Neural cell (in vitro differentiated cells): ENCODE results near the gene HIPK4. TPM values are rescaled to one million over a fixed set of nuclear protein-coding genes. Genes with fewer than 3 reads are reported as not detected.

Experiments
- H2AFZ ChIP-seq: fragments of 200-600, 300-800 bp; sonication (generic), shearing (Covaris generic); 2 replicates; pipeline ENCODE4 v1.6.0; 2014; ENCODE audit warnings: low read depth, mild to moderate bottlenecking, antibody characterized with exemption, low read length, moderate library complexity
- H3F3A ChIP-seq: fragments of 200-600 bp; shearing (Covaris generic); 2 replicates; pipeline ENCODE4 v1.6.1; 2016; ENCODE audit warnings: mild to moderate bottlenecking, moderate library complexity, mixed read lengths, antibody characterized with exemption, low read length; ENCODE audit not compliant: insufficient read depth, poor library complexity, severe bottlenecking
- H3K27ac ChIP-seq: fragments of 200-600, 300-800 bp; sonication (generic), shearing (Covaris generic); 2 replicates; pipeline ENCODE4 v1.5.1; 2014; ENCODE audit warnings: mild to moderate bottlenecking, low read length, moderate library complexity
- H3K27me3 ChIP-seq: fragments of 300-800, 200-600 bp; sonication (generic), shearing (Covaris generic); 2 replicates; pipeline ENCODE4 v1.6.0; 2014; ENCODE audit warnings: mild to moderate bottlenecking, low read depth, low read length, moderate library complexity; ENCODE audit not compliant: insufficient read depth
- H3K36me3 ChIP-seq: fragments of 300-800, 200-600 bp; sonication (generic), shearing (Covaris generic); 2 replicates; pipeline ENCODE4 v1.5.1; 2014; ENCODE audit warnings: mild to moderate bottlenecking, antibody characterized with exemption, low read length, moderate library complexity; ENCODE audit not compliant: insufficient read depth
- H3K4me2 ChIP-seq: fragments of 300-800, 200-600 bp; sonication (generic), shearing (Covaris generic); 2 replicates; pipeline ENCODE4 v1.6.0; 2014; ENCODE audit warnings: mild to moderate bottlenecking, low read length
- H3K4me3 ChIP-seq: fragments of 300-800, 200-600 bp; sonication (generic), shearing (Covaris generic); 2 replicates; pipeline ENCODE4 v1.5.1; 2014; ENCODE audit warnings: mild to moderate bottlenecking, low read length, moderate library complexity
- H3K79me2 ChIP-seq: fragments of 200-600 bp; shearing (Covaris generic); replicated peaks from 2 replicates; pipeline ENCODE4 v1.6.0; 2014; ENCODE audit warnings: mild to moderate bottlenecking, low read length, moderate library complexity; ENCODE audit not compliant: insufficient read depth
- H3K9ac ChIP-seq: fragments of 300-800, 200-600 bp; sonication (generic), shearing (Covaris generic); 2 replicates; pipeline ENCODE4 v1.6.1; 2016; ENCODE audit warnings: mild to moderate bottlenecking, low read length, mixed read lengths
- H3K9me2 ChIP-seq: fragments of 200-600 bp; shearing (Covaris generic); 2 replicates; pipeline ENCODE4 v1.6.1; 2016; ENCODE audit warnings: mild to moderate bottlenecking, low read length, mixed read lengths; ENCODE audit not compliant: insufficient read depth
- H3K9me3 ChIP-seq: fragments of 200-600, 300-800 bp; sonication (generic), shearing (Covaris generic); 2 replicates; pipeline ENCODE4 v1.6.1; 2016; ENCODE audit warnings: mild to moderate bottlenecking, mixed run types, low read length, moderate library complexity, mixed read lengths
- H4K20me1 ChIP-seq: fragments of 200-600 bp; shearing (Covaris generic); 2 replicates; pipeline ENCODE4 v1.6.1; 2016; ENCODE audit warnings: mild to moderate bottlenecking, mixed run types; ENCODE audit not compliant: insufficient read depth
- CTCF ChIP-seq: fragments of 450-650 bp; IDR thresholded peaks from 2 replicates; pipeline ENCODE4 v1.5.1; 2014; ENCODE audit warnings: antibody characterized with exemption, mild to moderate bottlenecking, moderate library complexity; ENCODE audit not compliant: poor library complexity, severe bottlenecking
- EP300 ChIP-seq: fragments of 450-650 bp; conservative IDR thresholded peaks from 2 replicates; pipeline ENCODE4 v1.6.1; 2014; ENCODE audit warnings: antibody characterized with exemption, mild to moderate bottlenecking, moderate library complexity; ENCODE audit not compliant: poor library complexity, severe bottlenecking
- EZH2 ChIP-seq: fragments of 200-600, 300-800 bp; shearing (Covaris generic), sonication (generic); IDR thresholded peaks from 2 replicates; pipeline ENCODE4 v1.6.1; 2014; ENCODE audit warnings: antibody characterized with exemption, low read length, borderline replicate concordance, mild to moderate bottlenecking; ENCODE audit not compliant: insufficient read depth, poor library complexity, severe bottlenecking
- MXI1 ChIP-seq: fragments of 450-650 bp; conservative IDR thresholded peaks from 2 replicates; pipeline ENCODE4 v1.6.1; 2014; ENCODE audit warnings: antibody characterized with exemption, mild to moderate bottlenecking; ENCODE audit not compliant: poor library complexity, severe bottlenecking
- POLR2AphosphoS5 ChIP-seq: IDR thresholded peaks from 2 replicates; pipeline ENCODE4 v1.6.1; 2012
- RAD21 ChIP-seq: fragments of 450-650 bp; conservative IDR thresholded peaks from 2 replicates; pipeline ENCODE4 v1.6.1; 2014; ENCODE audit warnings: antibody characterized with exemption, mild to moderate bottlenecking, moderate library complexity
- SMC3 ChIP-seq: fragments of 450-650 bp; conservative IDR thresholded peaks from 2 replicates; pipeline ENCODE4 v1.6.1; 2014; ENCODE audit warnings: antibody characterized with exemption, mild to moderate bottlenecking, moderate library complexity; ENCODE audit not compliant: poor library complexity
- TAF1 ChIP-seq: IDR thresholded peaks from 2 replicates; pipeline ENCODE4 v1.6.1; 2012; ENCODE audit warnings: low read depth
- polyA plus RNA-seq: library from polyadenylated mRNA; depleted of rRNA; stranded (reverse); fragments of >200 nt; gene quantifications from 2 replicates; pipeline ENCODE4 v1.2.3, GENCODE V29; 2014
- TF ChIP-seq, protein P1 (sequence below): IDR thresholded peaks from 2 replicates; pipeline ENCODE4 v1.6.1; 2012; ENCODE audit warnings: borderline replicate concordance

The HIPK4 gene
- polyA plus RNA-seq, 1 donor from 2014 or later: not detected

DNA sequence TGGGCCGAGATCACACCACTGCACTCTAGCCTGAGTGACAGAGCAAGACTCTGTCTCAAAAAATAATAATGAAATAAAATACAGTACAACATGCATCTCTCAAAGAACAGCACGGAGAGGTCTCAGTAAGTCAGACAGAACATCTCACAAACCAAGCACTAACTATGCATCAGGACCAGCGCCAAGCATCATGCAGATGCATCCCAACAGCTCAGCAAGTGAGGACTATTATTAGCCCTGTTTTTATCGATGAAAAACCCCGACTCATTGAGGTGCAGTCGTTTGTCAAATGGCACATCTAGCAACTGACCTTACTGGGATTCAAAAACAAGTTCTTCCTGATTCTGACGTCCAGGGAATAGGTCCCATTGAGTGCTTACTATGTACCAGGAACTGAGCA is 45.6 kb downstream of the HIPK4 start:
- Histone ChIP-seq H3K9me2 (no peaks in the 10 kb centered on the region), H3K9me3 (no peaks in the 10 kb centered on the region), H4K20me1 (no peaks in the 10 kb centered on the region), H2AFZ (no peak overlapping the region), H3K4me2 (no peak overlapping the region), H3K79me2 (peaks cover 28% of the 10 kb centered on the region), H3K9ac (no peak overlapping the region), H3K36me3 (no peaks in the 10 kb centered on the region), H3K27ac (no peak overlapping the region), H3K27me3 (no peaks in the 10 kb centered on the region), H3K4me3 (no peak overlapping the region), H3F3A (no peaks in the 10 kb centered on the region)
- no peak for TF ChIP-seq SMC3
- no peak for TF ChIP-seq RAD21
- no peak for TF ChIP-seq CTCF
- no peak for TF ChIP-seq EZH2
- no peak for TF ChIP-seq MXI1
- no peak for TF ChIP-seq POLR2AphosphoS5
- TF ChIP-seq EP300: no peak
- no peak for TF ChIP-seq TAF1
- TF ChIP-seq, protein P1, sequence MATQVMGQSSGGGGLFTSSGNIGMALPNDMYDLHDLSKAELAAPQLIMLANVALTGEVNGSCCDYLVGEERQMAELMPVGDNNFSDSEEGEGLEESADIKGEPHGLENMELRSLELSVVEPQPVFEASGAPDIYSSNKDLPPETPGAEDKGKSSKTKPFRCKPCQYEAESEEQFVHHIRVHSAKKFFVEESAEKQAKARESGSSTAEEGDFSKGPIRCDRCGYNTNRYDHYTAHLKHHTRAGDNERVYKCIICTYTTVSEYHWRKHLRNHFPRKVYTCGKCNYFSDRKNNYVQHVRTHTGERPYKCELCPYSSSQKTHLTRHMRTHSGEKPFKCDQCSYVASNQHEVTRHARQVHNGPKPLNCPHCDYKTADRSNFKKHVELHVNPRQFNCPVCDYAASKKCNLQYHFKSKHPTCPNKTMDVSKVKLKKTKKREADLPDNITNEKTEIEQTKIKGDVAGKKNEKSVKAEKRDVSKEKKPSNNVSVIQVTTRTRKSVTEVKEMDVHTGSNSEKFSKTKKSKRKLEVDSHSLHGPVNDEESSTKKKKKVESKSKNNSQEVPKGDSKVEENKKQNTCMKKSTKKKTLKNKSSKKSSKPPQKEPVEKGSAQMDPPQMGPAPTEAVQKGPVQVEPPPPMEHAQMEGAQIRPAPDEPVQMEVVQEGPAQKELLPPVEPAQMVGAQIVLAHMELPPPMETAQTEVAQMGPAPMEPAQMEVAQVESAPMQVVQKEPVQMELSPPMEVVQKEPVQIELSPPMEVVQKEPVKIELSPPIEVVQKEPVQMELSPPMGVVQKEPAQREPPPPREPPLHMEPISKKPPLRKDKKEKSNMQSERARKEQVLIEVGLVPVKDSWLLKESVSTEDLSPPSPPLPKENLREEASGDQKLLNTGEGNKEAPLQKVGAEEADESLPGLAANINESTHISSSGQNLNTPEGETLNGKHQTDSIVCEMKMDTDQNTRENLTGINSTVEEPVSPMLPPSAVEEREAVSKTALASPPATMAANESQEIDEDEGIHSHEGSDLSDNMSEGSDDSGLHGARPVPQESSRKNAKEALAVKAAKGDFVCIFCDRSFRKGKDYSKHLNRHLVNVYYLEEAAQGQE: no peak

DNA sequence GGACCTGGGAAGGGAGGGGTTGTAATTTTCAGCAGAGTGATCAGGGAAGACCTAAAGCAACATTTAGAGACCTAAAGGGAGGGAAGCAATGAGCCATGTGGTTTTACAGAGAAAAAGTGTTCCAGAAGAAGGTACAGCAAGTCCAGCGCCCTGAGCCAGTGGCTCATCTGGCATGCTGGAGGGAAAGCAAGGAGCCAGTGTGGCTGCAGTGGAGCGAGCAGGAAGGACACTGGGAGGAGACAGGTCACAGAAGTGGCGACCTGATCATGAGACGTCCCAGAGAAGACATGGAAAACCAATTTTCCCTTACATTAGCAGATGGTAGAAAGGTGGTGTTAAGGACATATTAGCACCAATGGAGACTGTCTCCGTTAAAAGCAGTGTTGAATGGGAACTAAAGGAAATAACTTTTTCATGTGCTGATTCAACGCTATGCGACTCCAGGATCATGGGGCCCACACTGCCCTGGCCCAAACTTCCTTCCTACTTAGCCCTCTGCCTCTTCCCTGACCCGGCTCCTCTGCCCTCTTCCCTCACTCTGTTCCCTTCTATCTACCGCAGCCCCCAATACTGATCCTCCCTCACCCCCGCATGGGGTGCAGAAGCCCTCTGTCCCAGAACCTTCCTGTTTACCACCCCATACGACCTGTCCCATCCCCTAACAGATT is 47.2 kb downstream of the HIPK4 start:
- no peaks in the 10 kb centered on the region for H3K27me3 ChIP-seq
- peaks cover 18% of the 10 kb centered on the region for H3K79me2 ChIP-seq
- no peaks in the 10 kb centered on the region for H3K9me3 ChIP-seq
- H3K27ac ChIP-seq: no peak overlapping the region
- H2AFZ ChIP-seq: no peak overlapping the region
- H3K4me3 ChIP-seq: no peak overlapping the region
- no peak overlapping the region for H3K9ac ChIP-seq
- TF ChIP-seq EP300 (no peak), SMC3 (no peak), POLR2AphosphoS5 (no peak), CTCF (no peak), RAD21 (no peak), MXI1 (no peak), EZH2 (no peak)
- no peaks in the 10 kb centered on the region for H3K36me3 ChIP-seq
- no peaks in the 10 kb centered on the region for H3F3A ChIP-seq
- no peaks in the 10 kb centered on the region for H4K20me1 ChIP-seq
- no peaks in the 10 kb centered on the region for H3K9me2 ChIP-seq
- no peak overlapping the region for H3K4me2 ChIP-seq
